Midbrain (tissue), 1 donor: ENCODE measurements around the gene CUL3.

Source experiments
- DNase-seq: peaks from one replicate; lab custom pipeline; 2025; lab: John Stamatoyannopoulos, UW

The CUL3 gene

GRCh38 chr2:224421065-224421464, 164.1 kb downstream of the CUL3 start:
- DNase-seq = no peak
